Skin of body (tissue), 2 donors: ENCODE results near the gene CACNA1I. TPM values are rescaled to one million over a fixed set of nuclear protein-coding genes. Genes with fewer than 3 reads are reported as not detected.
"Not testable (repeated sequence)": the region's sequence is repeated elsewhere in the genome, so short reads cannot be mapped to it uniquely, and the experiment has no call there.

Source experiments
- DNase-seq: peaks from one replicate; lab custom pipeline; 2025; lab: John Stamatoyannopoulos, UW
- total RNA-seq: library from RNA; depleted of rRNA; stranded (reverse); fragments of >200 nt; gene quantifications from one replicate; pipeline ENCODE4 v1.2.3, GENCODE V29; 2014

The CACNA1I gene
- total RNA-seq, result 0.20 TPM

DNA sequence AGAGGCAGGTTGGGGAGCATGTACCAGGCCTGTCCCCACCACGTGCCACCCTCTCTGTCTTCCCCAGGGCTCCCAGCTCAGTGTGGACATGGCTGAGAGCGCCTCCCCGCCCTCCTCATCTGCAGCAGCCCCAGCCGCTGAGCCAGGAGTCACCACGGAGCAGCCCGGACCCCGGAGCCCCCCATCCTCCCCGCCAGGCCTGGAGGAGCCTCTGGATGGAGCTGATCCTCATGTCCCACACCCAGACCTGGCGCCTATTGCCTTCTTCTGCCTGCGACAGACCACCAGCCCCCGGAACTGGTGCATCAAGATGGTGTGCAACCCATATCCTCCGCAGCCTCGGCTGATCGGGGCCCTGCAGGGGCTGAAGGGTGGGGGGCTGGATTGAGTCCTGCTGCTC is at the start of gene CACNA1I:
CACNA1I (plus strand) TSS at position 89 of the 400 bp plus-strand sequence; CDS start at position 89, 0 bp downstream.
- no peak for DNase-seq

- DNase-seq, result peak; percentile 34
These were observed 49.3 kb upstream of the CACNA1I start for GRCh38 chr22:39521106-39521885.

DNA sequence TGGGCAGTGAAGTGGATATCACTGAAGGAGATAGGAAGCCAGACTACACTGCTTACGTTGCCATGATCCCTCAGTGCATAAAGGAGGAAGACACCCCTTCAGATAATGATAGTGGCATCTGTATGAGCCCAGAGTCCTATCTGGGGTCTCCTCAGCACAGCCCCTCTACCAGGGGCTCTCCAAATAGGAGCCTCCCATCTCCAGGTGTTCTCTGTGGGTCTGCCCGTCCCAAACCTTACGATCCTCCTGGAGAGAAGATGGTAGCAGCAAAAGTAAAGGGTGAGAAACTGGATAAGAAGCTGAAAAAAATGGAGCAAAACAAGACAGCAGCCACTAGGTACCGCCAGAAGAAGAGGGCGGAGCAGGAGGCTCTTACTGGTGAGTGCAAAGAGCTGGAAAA is 48.5 kb upstream of the CACNA1I start:
- DNase-seq, result not testable (repeated sequence)

DNA sequence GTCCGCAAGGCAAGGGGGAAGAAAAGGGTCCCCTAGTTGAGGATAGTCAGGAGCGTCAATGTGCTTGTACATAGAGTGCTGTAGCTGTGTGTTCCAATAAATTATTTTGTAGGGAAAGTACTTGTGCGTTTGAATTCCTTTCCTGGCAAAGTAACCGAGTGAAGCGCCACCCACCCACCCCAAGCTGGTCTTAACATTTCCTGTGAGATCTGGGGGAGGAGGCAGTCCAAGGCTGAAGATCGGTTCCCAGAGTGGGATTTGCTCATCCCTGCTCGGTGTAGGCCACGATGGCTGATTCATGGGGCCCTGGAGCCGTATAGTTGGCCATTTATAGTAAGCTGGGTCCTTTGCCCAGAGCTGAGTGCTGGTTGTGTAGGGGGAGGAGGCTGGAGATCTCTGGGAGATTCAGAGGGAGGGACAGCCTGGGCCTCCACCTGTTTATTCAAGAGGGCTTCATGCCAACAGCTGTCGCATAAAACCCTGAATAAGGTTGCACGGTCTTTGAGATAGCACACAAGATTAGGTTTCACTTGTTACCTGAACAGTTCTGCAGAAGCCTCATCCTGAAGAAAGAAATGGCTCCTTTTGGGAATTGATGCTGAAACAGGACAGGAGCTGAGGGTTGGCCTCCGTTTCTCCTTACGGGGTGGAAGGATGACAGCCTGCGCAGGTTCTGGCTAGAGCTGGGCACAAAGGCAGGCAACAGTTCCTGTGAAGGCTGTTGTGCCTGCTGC is 47.8 kb upstream of the CACNA1I start:
- no peak for DNase-seq

DNA sequence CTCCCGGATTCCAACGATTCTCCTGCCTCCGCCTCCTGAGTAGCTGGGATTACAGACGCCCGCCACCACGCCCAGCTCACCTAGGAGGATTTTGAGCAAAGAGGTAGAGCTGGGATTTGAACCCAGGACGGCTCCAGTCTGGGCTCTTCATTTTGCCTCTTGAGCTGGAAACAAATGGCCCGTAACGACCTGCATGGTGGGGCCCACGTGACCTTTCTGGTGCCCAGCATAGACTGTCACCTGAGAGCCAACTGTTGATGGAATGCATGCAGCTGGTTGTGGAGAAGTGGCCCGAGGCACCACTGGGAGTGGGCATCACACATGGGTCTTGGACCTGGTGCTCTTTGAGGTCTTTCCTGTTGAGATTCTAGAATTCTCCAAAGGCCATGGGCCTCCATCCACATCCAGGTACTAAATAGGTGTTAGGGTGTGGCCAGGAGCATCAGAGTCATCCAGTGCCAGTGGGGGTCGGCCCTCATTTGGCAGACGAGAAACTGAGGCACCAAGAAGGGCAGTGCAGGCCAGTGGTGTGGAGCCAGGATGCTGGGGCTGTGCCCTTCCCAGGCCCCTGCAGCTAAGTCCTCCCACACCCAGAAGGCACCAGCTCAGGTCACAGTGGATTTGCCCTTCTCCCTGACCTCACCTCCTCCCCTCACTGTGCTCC is 46.3 kb upstream of the CACNA1I start:
- no peak for DNase-seq

DNA sequence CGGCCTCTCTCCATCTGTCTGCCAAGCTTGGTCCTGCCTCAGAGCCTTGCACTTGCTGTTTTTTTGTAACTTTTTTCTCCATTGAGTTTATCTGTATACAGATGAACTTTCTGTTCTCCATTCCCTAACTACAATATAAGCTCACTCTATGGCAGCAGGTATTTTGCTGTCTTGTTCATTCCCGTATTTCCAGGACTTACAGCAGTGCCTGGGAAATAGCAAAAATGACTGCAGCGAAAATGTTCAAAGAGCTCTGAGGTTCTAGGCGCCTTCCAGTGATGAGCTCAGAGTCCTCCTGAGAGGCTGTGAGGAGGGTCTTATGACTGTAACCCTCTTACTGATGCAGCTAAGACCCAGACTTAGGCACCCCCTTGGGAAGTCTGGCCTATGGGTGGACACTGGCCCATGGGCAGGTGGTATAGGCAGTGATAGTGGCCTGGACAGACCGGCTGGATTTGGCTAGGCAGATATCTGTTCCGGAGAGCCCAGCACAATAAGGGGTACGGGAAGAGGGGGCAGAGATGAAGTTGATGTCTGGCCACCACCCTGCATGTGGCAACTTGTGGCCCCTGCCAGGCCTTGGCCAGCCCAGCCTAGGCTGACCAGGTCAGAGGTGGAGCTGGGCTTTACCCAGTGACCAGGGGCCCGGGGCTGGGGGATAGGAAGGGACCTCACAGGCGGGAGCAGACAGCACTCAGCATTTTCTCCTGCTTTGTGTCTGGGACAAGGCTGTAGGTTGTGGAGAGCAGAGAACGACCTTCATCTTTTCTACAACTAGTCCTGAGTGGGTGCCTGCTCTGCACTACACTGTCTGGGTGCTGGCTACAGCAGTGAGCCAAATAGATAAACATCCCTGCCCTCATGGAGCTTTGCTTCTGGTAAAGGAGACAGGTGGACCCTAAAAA is 45.5 kb upstream of the CACNA1I start:
- no peak for DNase-seq

- DNase-seq, result no peak
These were observed 44.9 kb upstream of the CACNA1I start for GRCh38 chr22:39525658-39525975.

DNA sequence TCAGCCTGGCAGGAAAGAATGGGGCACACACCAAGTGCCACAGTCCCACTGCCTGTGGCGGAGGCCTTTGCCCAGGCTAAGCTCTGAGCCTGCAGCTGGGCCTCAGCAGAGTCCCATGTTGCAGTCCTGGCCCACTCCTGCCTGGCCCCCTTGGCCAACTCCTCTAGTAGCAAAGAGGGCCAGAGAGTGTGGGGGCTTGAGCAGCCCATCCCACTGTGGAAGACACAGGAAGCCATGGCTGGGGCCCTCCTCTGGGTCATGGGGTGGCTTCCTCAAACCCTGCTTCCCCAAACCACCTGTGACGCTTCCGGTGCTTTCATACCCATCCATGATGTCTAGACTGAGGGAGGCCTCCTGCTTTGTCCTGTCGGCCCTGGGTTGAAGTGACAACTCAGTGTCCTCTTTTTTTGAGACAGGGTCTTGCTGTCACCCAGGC is 43.8 kb upstream of the CACNA1I start:
- DNase-seq, result no peak

- no peak for DNase-seq
These were observed 43.0 kb upstream of the CACNA1I start for GRCh38 chr22:39527481-39527961.

DNA sequence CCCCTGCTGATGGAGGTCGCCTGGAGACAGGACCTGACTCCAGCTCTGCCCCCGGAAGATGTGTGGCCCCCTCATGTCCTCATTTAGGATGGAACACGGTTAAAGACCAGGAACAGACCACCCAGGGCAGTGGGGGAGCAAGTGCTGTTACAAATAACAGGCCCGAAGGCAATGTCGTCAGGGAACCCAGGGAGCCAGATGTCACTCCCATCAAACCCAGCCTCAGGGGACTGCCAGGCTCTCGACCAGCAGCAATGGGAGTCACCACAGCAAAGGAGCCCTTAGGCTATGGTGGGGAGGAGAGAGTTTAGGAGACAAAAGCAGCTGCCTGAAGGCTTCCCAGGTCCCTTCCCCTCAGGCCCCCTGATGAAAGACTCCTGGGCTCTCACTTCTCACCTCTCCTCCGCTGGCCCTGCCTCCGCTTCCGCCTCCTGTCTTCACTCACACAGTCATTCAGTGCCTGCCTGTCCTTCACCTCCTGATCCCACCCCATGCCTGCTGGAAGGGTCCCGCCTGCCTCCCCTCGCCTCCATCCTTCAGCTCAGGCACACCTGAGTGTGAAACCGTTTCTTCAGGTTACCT is 42.4 kb upstream of the CACNA1I start:
- DNase-seq, result no peak

DNA sequence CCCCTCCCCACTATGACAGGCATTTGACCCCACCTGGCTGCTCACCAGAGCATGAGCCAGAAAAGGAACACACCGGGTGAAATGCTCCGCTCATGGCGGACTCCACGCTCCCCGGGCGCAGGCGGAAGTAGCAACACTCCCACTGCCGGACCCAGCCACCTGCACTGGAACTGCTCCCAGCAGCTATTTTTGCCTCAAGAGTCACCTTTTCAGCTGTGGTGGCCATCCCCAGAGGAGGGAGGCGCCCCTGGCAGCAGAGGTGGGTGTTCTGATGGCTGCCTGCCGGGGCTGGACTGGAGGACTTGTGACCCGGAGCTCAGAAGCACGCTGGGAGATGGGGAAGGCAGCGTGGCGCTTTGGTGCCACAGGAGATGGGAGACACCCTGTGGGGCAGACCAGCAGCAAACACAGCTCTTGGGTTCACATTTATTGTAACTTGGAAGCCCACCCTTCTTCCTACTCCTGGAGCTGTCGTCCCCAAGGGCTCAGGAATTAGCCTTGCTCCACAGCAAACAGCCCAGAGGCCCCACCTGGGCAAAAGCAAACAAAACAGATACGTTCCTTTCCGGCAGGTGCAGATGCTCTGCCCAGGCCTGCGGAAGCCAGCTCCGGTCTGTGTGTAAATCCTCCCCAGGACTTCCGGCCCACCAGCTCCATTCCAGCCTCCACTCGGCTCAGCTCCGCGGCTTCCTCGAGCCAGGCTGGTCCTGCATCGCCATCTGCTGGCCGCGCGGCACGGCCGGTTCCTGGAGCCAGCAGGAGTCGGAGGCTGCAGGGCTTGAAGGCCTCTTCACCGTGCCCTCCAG is 41.7 kb upstream of the CACNA1I start:
- DNase-seq, result peak; percentile 87

DNA sequence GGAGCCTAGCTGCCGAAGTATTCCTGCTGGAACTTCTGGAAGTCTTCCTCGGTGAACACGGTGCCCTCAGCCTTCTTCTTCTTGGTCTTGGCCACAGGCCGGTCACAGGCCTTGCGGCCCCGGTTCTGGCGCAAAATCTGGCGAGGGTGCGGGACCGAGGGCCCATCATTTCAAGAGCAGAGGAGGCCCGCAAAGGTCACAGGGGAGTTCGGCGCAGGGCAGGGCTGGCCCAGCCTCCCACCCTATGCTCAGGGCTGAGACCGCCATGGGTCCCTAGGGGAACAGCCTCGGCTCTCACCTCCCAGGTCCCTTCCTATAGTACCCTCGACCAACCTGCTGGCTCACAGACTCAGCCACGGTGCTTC is 41.1 kb upstream of the CACNA1I start:
- DNase-seq, result no peak

DNA sequence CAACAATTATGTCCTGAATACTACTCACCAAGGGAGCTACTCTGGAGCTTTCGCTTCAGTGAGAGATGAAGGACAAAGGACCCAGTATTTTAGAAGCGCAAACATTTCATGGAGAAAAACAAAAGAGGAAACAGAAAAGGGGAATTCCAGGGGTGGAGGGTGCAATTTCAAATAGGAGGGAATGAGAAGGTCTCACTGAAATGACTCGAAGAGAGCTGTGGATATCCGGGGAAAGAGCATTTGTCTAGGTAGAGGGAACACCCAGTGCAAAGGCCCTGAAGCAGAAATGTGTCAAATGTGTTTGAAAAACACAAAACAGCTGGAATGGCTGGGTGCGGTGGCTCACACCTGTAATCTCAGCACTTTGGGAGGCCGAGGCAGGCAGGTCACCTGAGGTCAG is 40.4 kb upstream of the CACNA1I start:
- DNase-seq, result no peak

GRCh38 chr22:39530692-39531331 is 39.7 kb upstream of the CACNA1I start:
- no peak for DNase-seq

DNA sequence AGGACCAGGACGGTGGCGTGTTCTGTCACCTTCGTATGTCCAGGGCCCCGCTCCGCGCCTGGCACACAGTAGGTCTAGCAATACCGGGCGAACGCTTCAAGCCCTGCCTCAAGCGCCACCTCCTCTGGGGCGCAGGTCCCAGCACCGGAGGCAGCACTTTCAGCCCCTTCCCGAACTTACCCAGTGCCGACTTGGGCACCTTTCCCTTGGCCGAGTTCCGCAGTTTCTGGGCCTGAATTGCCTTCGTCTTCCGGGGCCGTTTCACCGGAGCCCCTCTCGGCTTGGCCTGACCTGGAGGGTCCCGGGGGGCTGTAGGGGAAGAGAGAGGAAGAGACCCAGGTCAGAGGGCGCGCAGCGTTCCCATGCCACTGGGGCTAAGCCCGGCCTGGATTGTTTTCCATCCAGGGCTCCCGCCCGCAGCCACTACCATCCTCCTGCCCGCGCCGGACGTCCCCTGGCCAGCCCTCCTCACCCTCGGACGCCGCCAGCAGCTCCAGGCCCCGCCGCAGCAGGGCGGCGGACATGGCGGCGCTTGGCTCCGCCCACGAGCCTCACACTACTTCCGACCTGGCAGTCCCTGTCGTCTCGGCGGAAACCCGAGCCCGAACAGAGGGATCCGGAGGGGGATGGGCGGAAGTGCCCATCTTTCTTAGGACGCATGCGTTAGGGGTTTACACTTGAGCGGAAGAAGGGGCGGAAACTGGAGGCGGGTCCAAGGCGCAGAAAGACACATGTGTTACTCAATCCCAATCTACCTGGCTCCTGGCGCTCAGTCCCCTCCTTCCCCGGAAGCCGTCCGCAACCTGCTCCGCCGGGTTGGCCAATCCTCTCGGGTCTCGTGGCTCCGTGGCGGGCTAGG is 38.1 kb upstream of the CACNA1I start, which contains the start of gene RPS19BP1:
RPS19BP1 (minus strand) TSS at position 534 of the 859 bp plus-strand sequence; CDS start at position 524, 10 bp downstream.
- peak; percentile 98 for DNase-seq

- DNase-seq, result peak; percentile 3
These were observed 36.5 kb upstream of the CACNA1I start for GRCh38 chr22:39534092-39534506.

DNA sequence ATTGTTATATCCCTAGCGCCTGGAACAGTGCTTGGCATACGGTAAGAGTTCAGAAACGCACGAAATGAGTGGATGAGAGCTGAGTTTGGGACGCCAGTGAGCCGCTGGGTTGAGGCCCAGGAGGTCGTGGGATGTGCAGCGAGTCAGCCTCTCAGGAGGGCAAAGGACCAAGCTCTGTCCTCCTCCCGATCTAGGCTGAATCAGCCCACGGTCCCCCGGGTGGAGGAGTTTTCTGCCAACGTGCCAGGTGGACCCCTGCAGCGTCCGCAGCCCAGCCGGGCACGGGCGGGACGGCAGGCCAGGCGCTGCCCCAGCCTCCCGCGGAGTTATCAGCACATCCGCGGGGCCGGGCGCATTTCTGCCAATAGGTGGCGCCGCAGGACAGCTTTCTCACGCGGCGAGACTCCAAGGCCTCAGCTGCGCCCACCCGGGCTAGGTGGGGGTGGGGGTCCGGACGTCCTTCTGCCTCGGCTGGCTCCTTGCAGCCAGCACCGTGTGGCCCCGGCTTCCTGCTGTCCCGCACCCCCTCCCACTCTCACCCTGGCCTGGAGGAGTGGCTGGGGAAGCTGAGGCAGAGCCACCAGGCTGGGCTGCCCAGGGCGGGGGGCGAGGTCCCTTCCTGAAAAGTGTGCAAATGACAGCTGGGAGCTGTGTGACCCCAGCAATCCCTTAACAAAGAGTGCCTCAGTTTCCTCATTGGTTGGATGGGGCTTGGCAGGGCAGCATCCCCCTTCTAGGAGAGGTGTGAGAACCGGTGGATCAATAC is 35.8 kb upstream of the CACNA1I start:
- DNase-seq, result peak; percentile 9

DNA sequence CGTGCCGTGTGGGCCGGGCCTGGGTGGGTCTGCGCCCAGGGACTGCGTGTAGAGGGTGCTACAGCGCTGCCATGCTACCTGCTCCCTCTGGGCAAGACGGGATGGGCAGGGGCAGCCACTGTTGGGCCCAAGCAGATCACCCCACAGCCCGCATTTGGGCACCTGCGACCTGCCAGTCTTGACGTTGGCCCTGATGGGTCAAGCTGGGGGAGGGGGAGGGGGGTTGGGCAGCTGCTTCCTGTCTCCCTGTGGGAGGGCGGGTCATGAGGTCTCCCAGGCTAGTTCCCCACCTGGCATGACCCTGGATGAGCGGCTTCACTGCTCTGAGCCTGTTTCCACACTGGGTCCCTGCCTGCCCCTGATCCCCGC is 35.2 kb upstream of the CACNA1I start:
- no peak for DNase-seq
